Endothelial cell of umbilical vein (primary cell): ENCODE measurements around the gene CCR3. TPM values are rescaled to one million over a fixed set of nuclear protein-coding genes. Genes with fewer than 3 reads are reported as not detected.

Source experiments
- BruUV-seq: library from RNA; stranded (reverse); fragments of 400-500 nt; replicated peaks from 2 replicates; lab custom pipeline; 2021; lab: Mats Ljungman, UMichigan
- CTCF ChIA-PET: fragments of 300-600, 350-600 bp; sonication (Branson Sonifier 250); formaldehyde crosslinking; loops from one replicate; lab custom pipeline; 2021; ENCODE audit warnings: antibody characterized with exemption, inconsistent platforms; lab: Charles Lee
- POLR2A ChIA-PET: fragments of 300-600, 350-600 bp; sonication (Branson Sonifier 250); formaldehyde crosslinking; loops from one replicate; lab custom pipeline; 2021; ENCODE audit warnings: antibody characterized with exemption, inconsistent platforms; lab: Charles Lee
- DNase-seq: peaks from one replicate; pipeline ENCODE4 v3.0.0-alpha.2; 2011; ENCODE audit warnings: low read depth, low spot score
- FAIRE-seq: peaks from 2 replicates; lab custom pipeline; 2011; peaks lifted over from hg19 to GRCh38; lab: Jason Lieb, UNC
- H2AFZ ChIP-seq: 2 replicates; pipeline ENCODE4 v1.6.0; 2012; ENCODE audit warnings: low read depth, low read length, control low read depth, inconsistent platforms
- H3K27ac ChIP-seq: 2 replicates; pipeline ENCODE4 v1.5.1; 2011; ENCODE audit warnings: low read depth, mild to moderate bottlenecking, control low read depth, low read length, moderate library complexity; ENCODE audit not compliant: insufficient read depth
- H3K27me3 ChIP-seq, 2 experiments: 2 replicates each; pipeline versions ENCODE4 v1.6.0 to v1.6.1; 2011; ENCODE audit warnings: low read length in 2 of 2, mixed read lengths in 1 of 2; ENCODE audit not compliant: control insufficient read depth in 2 of 2, insufficient read depth in 2 of 2
- H3K36me3 ChIP-seq, 2 experiments: 2 replicates in 1 of 2; 3 replicates in 1 of 2; pipeline ENCODE4 v1.5.1; 2011; ENCODE audit warnings: low read length in 2 of 2, mild to moderate bottlenecking in 1 of 2, moderate library complexity in 1 of 2; ENCODE audit not compliant: control insufficient read depth in 2 of 2, insufficient read depth in 2 of 2; ENCODE audit errors: extremely low read depth in 1 of 2
- H3K4me1 ChIP-seq: 3 replicates; pipeline ENCODE4 v1.5.1; 2011; ENCODE audit warnings: mild to moderate bottlenecking, low read length; ENCODE audit not compliant: control insufficient read depth, insufficient read depth; ENCODE audit errors: extremely low read depth
- H3K4me2 ChIP-seq: 2 replicates; pipeline ENCODE4 v1.6.1; 2011; ENCODE audit warnings: low read length, control low read depth, mixed read lengths; ENCODE audit not compliant: insufficient read depth
- H3K4me3 ChIP-seq, 3 experiments: fragments of 200-600 bp in 1 of 3; sonication (generic), shearing (Covaris generic) in 1 of 3; replicated peaks in 1 of 3; 2 replicates each; pipeline ENCODE4 v1.5.1; 2011 to 2016; ENCODE audit warnings: control low read depth in 3 of 3, low read length in 3 of 3, mild to moderate bottlenecking in 2 of 3, inconsistent platforms in 1 of 3, low read depth in 1 of 3, moderate library complexity in 1 of 3; ENCODE audit not compliant: insufficient read depth in 1 of 3
- H3K79me2 ChIP-seq: 2 replicates; pipeline ENCODE4 v1.6.0; 2012; ENCODE audit warnings: low read length, inconsistent platforms; ENCODE audit not compliant: control insufficient read depth, insufficient read depth
- H3K9ac ChIP-seq: replicated peaks from 2 replicates; pipeline ENCODE3; 2011; ENCODE audit warnings: low read length, control low read depth; ENCODE audit not compliant: insufficient read depth; ENCODE audit errors: extremely low read depth
- H3K9me1 ChIP-seq: replicated peaks from 3 replicates; pipeline ENCODE4 v1.6.0; 2011; ENCODE audit warnings: mild to moderate bottlenecking, low read length; ENCODE audit not compliant: control insufficient read depth, insufficient read depth; ENCODE audit errors: extremely low read depth
- H3K9me3 ChIP-seq: replicated peaks from 2 replicates; pipeline ENCODE4 v1.5.1; 2012; ENCODE audit warnings: low read length, inconsistent platforms; ENCODE audit not compliant: control insufficient read depth, insufficient read depth
- H4K20me1 ChIP-seq: replicated peaks from 2 replicates; pipeline ENCODE3; 2011; ENCODE audit warnings: mild to moderate bottlenecking, low read length; ENCODE audit not compliant: control insufficient read depth, insufficient read depth; ENCODE audit errors: extremely low read depth
- EZH2 ChIP-seq: IDR thresholded peaks from 2 replicates; pipeline ENCODE4 v1.6.1; 2012; ENCODE audit warnings: borderline replicate concordance, low read depth, mild to moderate bottlenecking, moderate library complexity, low read length, inconsistent platforms; ENCODE audit not compliant: severe bottlenecking
- FOS ChIP-seq: IDR thresholded peaks from 2 replicates; pipeline ENCODE4 v1.6.1; 2011; ENCODE audit warnings: mild to moderate bottlenecking, low read length, moderate library complexity, borderline replicate concordance; ENCODE audit not compliant: insufficient read depth
- GATA2 ChIP-seq: IDR thresholded peaks from 2 replicates; pipeline ENCODE4 v1.7.0; 2011; ENCODE audit warnings: low read depth, mild to moderate bottlenecking, moderate library complexity, mixed read lengths, low read length; ENCODE audit not compliant: insufficient read length, insufficient read depth
- JUN ChIP-seq: IDR thresholded peaks from 2 replicates; pipeline ENCODE4 v1.6.1; 2011; ENCODE audit warnings: borderline replicate concordance, low read depth; ENCODE audit not compliant: insufficient read length, insufficient read depth
- MYC ChIP-seq: IDR thresholded peaks from one replicate; pipeline ENCODE4 v1.6.1; 2011; ENCODE audit warnings: mild to moderate bottlenecking, low read depth, low read length
- POLR2A ChIP-seq: IDR thresholded peaks from 2 replicates; pipeline ENCODE4 v1.6.1; 2012; ENCODE audit warnings: low read depth, mild to moderate bottlenecking, control low read depth, low read length
- POLR2AphosphoS5 ChIP-seq: IDR thresholded peaks from 2 replicates; pipeline ENCODE4 v1.6.1; 2012; ENCODE audit warnings: low read depth, mild to moderate bottlenecking, control low read depth, low read length, moderate library complexity; ENCODE audit not compliant: insufficient read depth
- dilution Hi-C: fragments of 300-500 bp; cut with MboI; formaldehyde crosslinking; loops from one replicate; pipeline ENCODE4 v1.15.0; 2019; ENCODE audit warnings: low sequenced_read_pairs; ENCODE audit not compliant: extremely low pct_ligation_motif_present
- intact Hi-C: fragments of 100-400 bp; cut with micrococcal nuclease; formaldehyde crosslinking; loops from one replicate; pipeline ENCODE4 v1.10.0; 2022
- polyA plus RNA-seq, 4 experiments: library from polyadenylated mRNA; depleted of rRNA in 3 of 4; stranded (reverse) in 3 of 4; unstranded in 1 of 4; fragments of >200 nt; gene quantifications; 2 replicates each; pipeline versions ENCODE4 v1.2.1 to v1.2.3, GENCODE V29; 2011 to 2012; ENCODE audit warnings: missing spikeins in 1 of 4
- total RNA-seq: library from RNA; stranded (reverse); gene quantifications from 2 replicates; pipeline ENCODE4 v1.2.3, GENCODE V29; 2021
- TF ChIP-seq, protein P1 (sequence below), 2 donors: IDR thresholded peaks; 1 replicate in 1 of 2; 2 replicates in 1 of 2; pipeline ENCODE4 v1.5.1; 2011; ENCODE audit warnings: low read length in 2 of 2, mild to moderate bottlenecking in 2 of 2, moderate library complexity in 2 of 2, control low read depth in 1 of 2, inconsistent platforms in 1 of 2, low read depth in 1 of 2; ENCODE audit not compliant: insufficient read depth in 1 of 2; ENCODE audit errors: extremely low read depth in 1 of 2
- TF ChIP-seq, protein P2 (sequence below): IDR thresholded peaks from 2 replicates; pipeline ENCODE4 v1.6.1; 2011; ENCODE audit not compliant: insufficient read depth, insufficient read length

The CCR3 gene
- total and polyA plus RNA-seq, 2 donors (not counting 3 experiments of a cell fraction or from before 2014, with no cell fraction given): not detected

DNA sequence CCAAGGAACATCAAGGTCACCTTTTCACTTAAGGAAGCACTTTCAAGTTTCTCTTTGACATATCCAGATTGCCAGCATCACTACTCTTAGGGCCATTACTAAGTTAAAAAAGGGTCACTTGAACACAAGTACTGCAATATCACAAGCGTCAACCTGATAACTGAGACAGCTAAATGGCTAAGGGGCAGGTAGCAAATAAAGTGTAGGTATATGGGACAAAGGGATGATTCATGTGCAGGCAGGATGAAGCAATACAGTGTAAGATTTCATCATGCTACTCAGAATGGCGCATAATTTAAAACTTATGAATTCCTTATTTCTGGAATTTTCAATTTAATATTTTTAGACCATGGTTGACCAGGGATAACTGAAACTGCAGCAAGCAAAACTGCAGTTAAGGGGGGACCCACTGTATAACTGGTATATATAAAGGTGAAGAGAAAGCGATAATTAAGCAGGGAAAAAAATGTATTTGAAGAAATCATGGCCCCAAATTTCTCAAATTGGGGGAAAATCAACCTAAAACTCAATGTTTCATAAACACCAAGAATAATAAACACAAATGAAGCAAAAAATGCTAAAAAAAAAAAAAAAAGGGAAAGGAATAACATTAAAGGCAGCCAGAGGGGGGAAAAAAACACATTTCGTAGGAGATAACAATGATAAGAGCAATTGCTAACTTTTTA, 47.2 kb upstream of the CCR3 start:
- no peaks in the 10 kb centered on the region for H3K27me3 ChIP-seq
- no peak overlapping the region for H3K27ac ChIP-seq
- no peak overlapping the region for H2AFZ ChIP-seq
- no peak for DNase-seq
- H4K20me1 ChIP-seq: no peaks in the 10 kb centered on the region
- TF ChIP-seq, protein P1, sequence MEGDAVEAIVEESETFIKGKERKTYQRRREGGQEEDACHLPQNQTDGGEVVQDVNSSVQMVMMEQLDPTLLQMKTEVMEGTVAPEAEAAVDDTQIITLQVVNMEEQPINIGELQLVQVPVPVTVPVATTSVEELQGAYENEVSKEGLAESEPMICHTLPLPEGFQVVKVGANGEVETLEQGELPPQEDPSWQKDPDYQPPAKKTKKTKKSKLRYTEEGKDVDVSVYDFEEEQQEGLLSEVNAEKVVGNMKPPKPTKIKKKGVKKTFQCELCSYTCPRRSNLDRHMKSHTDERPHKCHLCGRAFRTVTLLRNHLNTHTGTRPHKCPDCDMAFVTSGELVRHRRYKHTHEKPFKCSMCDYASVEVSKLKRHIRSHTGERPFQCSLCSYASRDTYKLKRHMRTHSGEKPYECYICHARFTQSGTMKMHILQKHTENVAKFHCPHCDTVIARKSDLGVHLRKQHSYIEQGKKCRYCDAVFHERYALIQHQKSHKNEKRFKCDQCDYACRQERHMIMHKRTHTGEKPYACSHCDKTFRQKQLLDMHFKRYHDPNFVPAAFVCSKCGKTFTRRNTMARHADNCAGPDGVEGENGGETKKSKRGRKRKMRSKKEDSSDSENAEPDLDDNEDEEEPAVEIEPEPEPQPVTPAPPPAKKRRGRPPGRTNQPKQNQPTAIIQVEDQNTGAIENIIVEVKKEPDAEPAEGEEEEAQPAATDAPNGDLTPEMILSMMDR (IDR thresholded peaks at IDR 0.05; ENCODE audit: extremely low read depth in 1 of 2, insufficient read depth in 1 of 2, low read depth in 1 of 2, low read length in 2 of 2): no peak
- TF ChIP-seq POLR2AphosphoS5: no peak
- TF ChIP-seq GATA2: no peak
- TF ChIP-seq, protein P2, sequence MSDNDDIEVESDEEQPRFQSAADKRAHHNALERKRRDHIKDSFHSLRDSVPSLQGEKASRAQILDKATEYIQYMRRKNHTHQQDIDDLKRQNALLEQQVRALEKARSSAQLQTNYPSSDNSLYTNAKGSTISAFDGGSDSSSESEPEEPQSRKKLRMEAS: no peak
- TF ChIP-seq EZH2: no peak
- no peak for TF ChIP-seq POLR2A
- TF ChIP-seq FOS: no peak
- no peak for TF ChIP-seq JUN
- TF ChIP-seq MYC: no peak
- H3K9me1 ChIP-seq: no peaks in the 10 kb centered on the region
- H3K79me2 ChIP-seq: no peaks in the 10 kb centered on the region
- dilution Hi-C loops (no loop called here), intact Hi-C loops (no loop called here)
- no peak for FAIRE-seq
- no peaks in the 10 kb centered on the region for H3K36me3 ChIP-seq
- BruUV-seq: no TSS peak
- H3K4me2 ChIP-seq: no peak overlapping the region
- H3K9ac ChIP-seq: no peak overlapping the region
- H3K4me1 ChIP-seq: no peaks in the 10 kb centered on the region
- ChIA-PET POLR2A (no interaction called here), CTCF (no interaction called here)
- no peaks in the 10 kb centered on the region for H3K9me3 ChIP-seq
- no peak overlapping the region for H3K4me3 ChIP-seq
